GM19463 (cell line): ENCODE data around the gene BEST1.

Source experiments
- ATAC-seq: cut with Tn5 transposase; IDR thresholded peaks from one replicate; pipeline ENCODE4 v1.9.1; 2021; ENCODE audit warnings: mild to moderate bottlenecking, moderate library complexity; ENCODE audit not compliant: unreplicated experiment

BEST1 gene

GRCh38 chr11:61950035-61950547 lies at the start of gene BEST1:
BEST1 (plus strand) TSS chr11:61950351; CDS start chr11:61951807, 1,456 bp downstream.
- no peak for ATAC-seq

GRCh38 chr11:61901397-61901796 lies 48.8 kb upstream of the BEST1 start:
- no peak for ATAC-seq

GRCh38 chr11:61902313-61902712 lies 47.8 kb upstream of the BEST1 start:
- no peak for ATAC-seq

GRCh38 chr11:61903845-61904244 lies 46.3 kb upstream of the BEST1 start:
- ATAC-seq: no peak

- ATAC-seq: no peak
These were observed 45.6 kb upstream of the BEST1 start for GRCh38 chr11:61904539-61905048.

GRCh38 chr11:61905067-61905696 lies 45.0 kb upstream of the BEST1 start:
- no peak for ATAC-seq

- no peak for ATAC-seq
These were observed 44.2 kb upstream of the BEST1 start for GRCh38 chr11:61905801-61906521.

- ATAC-seq: no peak
These were observed 43.6 kb upstream of the BEST1 start for GRCh38 chr11:61906522-61906909.

- ATAC-seq: no peak
These were observed 42.9 kb upstream of the BEST1 start for GRCh38 chr11:61907282-61907681.

GRCh38 chr11:61907871-61908729 lies 42.1 kb upstream of the BEST1 start:
- ATAC-seq: no peak

GRCh38 chr11:61908730-61909316 lies 41.3 kb upstream of the BEST1 start:
- ATAC-seq: no peak

- no peak for ATAC-seq
These were observed 39.7 kb upstream of the BEST1 start for GRCh38 chr11:61910187-61911127.

GRCh38 chr11:61911128-61911700 lies 38.9 kb upstream of the BEST1 start:
- no peak for ATAC-seq

- no peak for ATAC-seq
These were observed 38.2 kb upstream of the BEST1 start for GRCh38 chr11:61911701-61912529.

- no peak for ATAC-seq
These were observed 37.6 kb upstream of the BEST1 start for GRCh38 chr11:61912530-61912898.

GRCh38 chr11:61912991-61913698 lies 37.0 kb upstream of the BEST1 start:
- ATAC-seq: no peak

- ATAC-seq: no peak
These were observed 36.3 kb upstream of the BEST1 start for GRCh38 chr11:61913699-61914395.
